ENCODE results near the gene CAMKMT. TPM values are rescaled to one million over a fixed set of nuclear protein-coding genes. Genes with fewer than 3 reads are reported as not detected.

The CAMKMT gene
- total RNA-seq, 4 donors from 2014 or later: 2.9 to 18.8 (median 11.2) TPM

DNA sequence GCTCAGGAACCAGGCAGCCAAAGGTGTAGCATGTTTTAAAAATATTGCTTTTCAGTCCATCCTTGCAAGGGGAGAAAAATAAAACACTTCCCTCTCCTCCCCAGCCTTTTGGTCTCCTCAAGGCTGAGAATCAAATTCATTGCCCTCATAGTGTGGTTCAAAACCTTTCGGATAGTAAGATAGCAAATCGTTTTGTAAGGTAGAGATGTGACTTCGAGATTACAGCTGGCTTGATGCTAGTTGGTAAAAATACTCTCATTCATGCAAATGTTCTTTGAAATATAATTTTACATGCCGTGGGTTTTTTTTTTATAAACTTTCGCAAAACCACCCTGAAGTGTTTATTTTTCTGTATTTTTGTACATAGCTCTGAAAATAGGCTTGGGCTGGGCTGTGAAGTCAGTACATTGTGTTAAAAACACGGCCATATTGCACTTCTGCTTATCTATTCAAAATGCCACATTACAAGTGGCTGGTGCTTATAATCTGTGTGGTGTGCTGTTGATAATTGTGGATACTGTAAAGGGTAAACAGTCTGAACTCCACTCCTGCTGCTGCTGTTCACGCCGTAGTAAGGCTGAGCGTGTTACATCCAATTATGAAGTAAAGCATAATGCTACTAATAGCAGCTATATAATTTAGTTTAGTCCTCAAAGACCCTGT lies 407.7 kb downstream of the CAMKMT start:
- Histone ChIP-seq H3K4me3 (no peak overlapping the region), H3K36me3 (no peaks in the 10 kb centered on the region), H3K4me1 (no peaks in the 10 kb centered on the region), H3K27me3 (no peaks in the 10 kb centered on the region), H3K9me3 (no peaks in the 10 kb centered on the region), H3K27ac (no peak overlapping the region)
- intact Hi-C loops (cut with DNase I; ENCODE audit: low total_unique reads): no loop called here
- TF ChIP-seq POLR2A (IDR thresholded peaks at IDR 0.05) (no peak), CTCF (IDR thresholded peaks at IDR 0.05) (no peak)
- DNase-seq: no peak

DNA sequence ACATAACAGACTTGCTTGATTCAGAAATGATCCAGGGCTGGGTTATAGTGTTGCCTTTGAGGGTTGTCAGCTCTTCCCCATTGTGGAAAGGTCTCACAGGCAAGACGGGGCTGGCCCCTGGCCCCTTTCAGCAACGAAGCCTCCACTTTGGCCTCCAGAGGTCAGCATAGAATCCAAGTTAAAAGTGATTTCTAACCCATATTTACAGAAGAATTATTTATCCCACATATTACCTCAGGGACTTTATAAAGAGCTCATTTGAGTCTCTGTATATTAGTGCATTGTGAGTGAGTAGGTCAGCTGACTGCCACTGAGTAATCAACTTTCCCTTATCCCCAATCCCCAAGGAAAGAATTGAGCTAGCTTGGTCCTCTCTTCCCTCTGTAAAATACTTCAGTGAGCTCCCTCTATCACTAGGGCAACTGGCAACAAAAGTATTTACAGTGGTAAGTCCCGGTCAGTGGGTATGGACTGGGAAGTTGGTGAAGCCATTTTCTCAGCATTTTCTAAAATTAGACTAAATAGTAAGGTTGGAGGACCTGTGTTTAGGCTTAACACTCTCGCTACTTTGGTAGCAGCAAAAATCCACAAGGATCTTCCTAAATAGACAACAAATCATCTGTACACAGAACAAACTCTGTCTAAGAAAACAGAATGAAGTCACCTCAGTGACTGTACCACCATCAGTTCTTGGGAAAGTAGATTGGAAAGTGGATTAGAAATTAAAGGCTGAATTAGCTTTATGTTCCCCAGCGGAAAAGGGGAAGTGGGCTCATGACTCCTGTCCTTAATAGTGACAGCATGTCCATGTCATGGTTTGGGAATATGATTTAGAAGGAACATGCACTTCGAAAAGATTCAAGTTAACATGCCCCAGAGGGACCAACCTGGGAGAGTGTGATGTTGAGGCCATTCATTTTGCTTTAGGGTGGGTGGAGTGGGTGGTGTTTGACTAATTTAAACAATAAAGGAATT lies 408.8 kb downstream of the CAMKMT start:
- no peak overlapping the region for H3K4me3 ChIP-seq
- H3K27me3 ChIP-seq: no peaks in the 10 kb centered on the region
- H3K27ac ChIP-seq: no peak overlapping the region
- H3K36me3 ChIP-seq: no peaks in the 10 kb centered on the region
- intact Hi-C loops (cut with DNase I; ENCODE audit: low total_unique reads): no loop called here
- TF ChIP-seq CTCF (IDR thresholded peaks at IDR 0.05) (no peak), POLR2A (IDR thresholded peaks at IDR 0.05) (no peak)
- H3K4me1 ChIP-seq: no peaks in the 10 kb centered on the region
- no peak for DNase-seq
- no peaks in the 10 kb centered on the region for H3K9me3 ChIP-seq

DNA sequence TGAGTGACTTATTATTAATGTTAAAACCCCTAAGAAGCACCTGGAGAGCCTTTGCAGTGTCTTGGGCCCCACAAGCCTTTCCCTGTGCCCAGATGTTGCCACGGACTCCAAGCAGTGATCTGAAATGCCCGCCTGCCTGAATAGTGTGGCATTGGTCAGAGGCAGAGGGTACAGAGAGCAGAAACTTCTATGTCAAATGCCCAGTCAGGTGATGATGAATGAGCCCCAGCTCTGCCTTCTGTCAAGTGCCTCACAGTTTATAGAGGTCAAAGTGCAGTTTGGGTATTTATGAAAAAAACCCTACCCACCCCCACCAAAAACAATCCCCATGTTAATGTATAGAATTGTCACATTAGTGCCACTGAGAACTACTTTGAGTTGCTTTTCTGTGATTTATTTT lies 409.8 kb downstream of the CAMKMT start:
- H3K27me3 ChIP-seq: no peaks in the 10 kb centered on the region
- DNase-seq: no peak
- intact Hi-C loops (cut with DNase I; ENCODE audit: low total_unique reads): no loop called here

DNA sequence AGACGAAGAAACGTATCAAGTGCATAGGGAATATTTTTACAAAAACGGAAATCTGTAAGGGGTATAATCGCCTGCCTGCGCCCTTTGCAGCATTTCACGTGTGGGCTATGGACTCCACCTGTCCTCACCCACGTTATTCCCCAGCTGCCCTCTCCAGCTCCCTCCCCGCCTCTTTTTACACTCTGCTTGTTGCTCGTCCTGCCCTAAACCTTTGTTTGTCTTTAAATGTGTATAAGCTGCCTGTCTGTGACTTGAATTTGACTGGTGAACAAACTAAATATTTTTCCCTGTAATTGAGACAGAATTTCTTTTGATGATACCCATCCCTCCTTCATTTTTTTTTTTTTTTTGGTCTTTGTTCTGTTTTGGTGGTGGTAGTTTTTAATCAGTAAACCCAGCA lies 410.4 kb downstream of the CAMKMT start:
- Histone ChIP-seq H3K36me3 (no peaks in the 10 kb centered on the region), H3K27me3 (no peaks in the 10 kb centered on the region), H3K4me1 (no peaks in the 10 kb centered on the region), H3K27ac (no peak overlapping the region), H3K9me3 (no peaks in the 10 kb centered on the region), H3K4me3 (no peak overlapping the region)
- no peak for DNase-seq
- no peak for TF ChIP-seq CTCF (IDR thresholded peaks at IDR 0.05)
- TF ChIP-seq POLR2A (IDR thresholded peaks at IDR 0.05): no peak
- intact Hi-C loops (cut with DNase I; ENCODE audit: low total_unique reads): no loop called here

More for the DNA sequence above, 409.8 kb downstream of the CAMKMT start:
- Histone ChIP-seq H3K36me3 (no peaks in the 10 kb centered on the region), H3K4me3 (no peak overlapping the region), H3K9me3 (no peaks in the 10 kb centered on the region), H3K27ac (no peak overlapping the region), H3K4me1 (no peaks in the 10 kb centered on the region)
- TF ChIP-seq CTCF (IDR thresholded peaks at IDR 0.05) (no peak), POLR2A (IDR thresholded peaks at IDR 0.05) (no peak)
